Raji (cell line): ENCODE measurements around the gene TMEM119.

ENCODE experiments used
- POLR2A ChIP-seq: IDR thresholded peaks from 2 replicates; pipeline ENCODE4 v1.6.1; 2011; ENCODE audit warnings: low read depth, low read length, control low read depth; ENCODE audit not compliant: insufficient read depth

The TMEM119 gene

GRCh38 chr12:108597559-108598471 lies at the start of gene TMEM119:
Gene TMEM119 (minus strand): TSS chr12:108598084. CDS start chr12:108592383, 5,701 bp downstream.
- TF ChIP-seq POLR2A: no peak

GRCh38 chr12:108646600-108647579 lies 49.0 kb upstream of the TMEM119 start:
- no peak for TF ChIP-seq POLR2A

- no peak for TF ChIP-seq POLR2A
Measured at GRCh38 chr12:108645686-108646599, 48.1 kb upstream of the TMEM119 start.

- no peak for TF ChIP-seq POLR2A
Measured at GRCh38 chr12:108644811-108645120, 46.9 kb upstream of the TMEM119 start.

- TF ChIP-seq POLR2A: no peak
Measured at GRCh38 chr12:108643941-108644810, 46.3 kb upstream of the TMEM119 start.

GRCh38 chr12:108642899-108643654 lies 45.2 kb upstream of the TMEM119 start:
- no peak for TF ChIP-seq POLR2A

- TF ChIP-seq POLR2A: no peak
Measured at GRCh38 chr12:108642269-108642870, 44.5 kb upstream of the TMEM119 start.

GRCh38 chr12:108641446-108642268 lies 43.8 kb upstream of the TMEM119 start:
- TF ChIP-seq POLR2A: no peak

- no peak for TF ChIP-seq POLR2A
Measured at GRCh38 chr12:108640802-108641445, 43.0 kb upstream of the TMEM119 start.

- no peak for TF ChIP-seq POLR2A
Measured at GRCh38 chr12:108638997-108639822, 41.3 kb upstream of the TMEM119 start.
